OCI-LY3 (cell line): ENCODE measurements around the gene LCE5A.

Source experiments
- EZH2phosphoT487 ChIP-seq: fragments of 200-600 bp; shearing (Covaris generic); IDR thresholded peaks from 2 replicates; pipeline ENCODE4 v1.6.1; 2018; ENCODE audit warnings: antibody characterized with exemption, mixed run types, low read depth
- TF ChIP-seq, protein P1 (sequence below): fragments of 200-600, 300-600 bp; sonication (generic); IDR thresholded peaks from 2 replicates; pipeline ENCODE4 v1.5.1; 2014; ENCODE audit warnings: antibody characterized with exemption, low read length, low read depth

DNA sequence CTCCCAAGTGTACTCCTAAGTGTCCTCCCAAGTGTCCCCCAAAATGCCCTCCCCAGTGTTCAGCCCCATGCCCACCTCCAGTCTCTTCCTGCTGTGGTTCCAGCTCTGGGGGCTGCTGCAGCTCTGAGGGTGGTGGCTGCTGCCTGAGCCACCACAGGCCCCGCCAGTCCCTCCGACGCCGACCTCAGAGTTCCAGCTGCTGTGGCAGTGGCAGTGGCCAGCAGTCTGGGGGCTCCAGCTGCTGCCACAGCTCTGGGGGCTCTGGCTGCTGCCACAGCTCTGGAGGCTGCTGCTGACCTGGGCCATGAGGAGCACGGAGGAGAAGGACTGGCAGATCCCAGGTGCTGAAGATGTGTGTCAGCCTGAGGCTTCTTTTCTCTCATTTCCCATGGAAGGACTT lies 993 bp downstream of the LCE5A start:
- TF ChIP-seq, protein P1, sequence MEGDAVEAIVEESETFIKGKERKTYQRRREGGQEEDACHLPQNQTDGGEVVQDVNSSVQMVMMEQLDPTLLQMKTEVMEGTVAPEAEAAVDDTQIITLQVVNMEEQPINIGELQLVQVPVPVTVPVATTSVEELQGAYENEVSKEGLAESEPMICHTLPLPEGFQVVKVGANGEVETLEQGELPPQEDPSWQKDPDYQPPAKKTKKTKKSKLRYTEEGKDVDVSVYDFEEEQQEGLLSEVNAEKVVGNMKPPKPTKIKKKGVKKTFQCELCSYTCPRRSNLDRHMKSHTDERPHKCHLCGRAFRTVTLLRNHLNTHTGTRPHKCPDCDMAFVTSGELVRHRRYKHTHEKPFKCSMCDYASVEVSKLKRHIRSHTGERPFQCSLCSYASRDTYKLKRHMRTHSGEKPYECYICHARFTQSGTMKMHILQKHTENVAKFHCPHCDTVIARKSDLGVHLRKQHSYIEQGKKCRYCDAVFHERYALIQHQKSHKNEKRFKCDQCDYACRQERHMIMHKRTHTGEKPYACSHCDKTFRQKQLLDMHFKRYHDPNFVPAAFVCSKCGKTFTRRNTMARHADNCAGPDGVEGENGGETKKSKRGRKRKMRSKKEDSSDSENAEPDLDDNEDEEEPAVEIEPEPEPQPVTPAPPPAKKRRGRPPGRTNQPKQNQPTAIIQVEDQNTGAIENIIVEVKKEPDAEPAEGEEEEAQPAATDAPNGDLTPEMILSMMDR: no peak
- TF ChIP-seq EZH2phosphoT487: no peak
